Stimulated activated CD4-positive, alpha-beta T cell treated with anti-CD3 and anti-CD28 coated beads, Interleukin-2, amount 100 ng/mL, for 48 hours (primary cell): Measurements from ENCODE around the gene BLACAT1.
A peak's percentile ranks its signal among the peaks of the same experiment; 100 is the strongest.

Experiments used
- DNase-seq, 2 donors: peaks; one replicate each; pipeline ENCODE4 v3.0.0-alpha.2; 2020

BLACAT1 gene

GRCh38 chr1:205453466-205453865 lies 2.4 kb downstream of the BLACAT1 start:
- DNase-seq = no peak

DNA sequence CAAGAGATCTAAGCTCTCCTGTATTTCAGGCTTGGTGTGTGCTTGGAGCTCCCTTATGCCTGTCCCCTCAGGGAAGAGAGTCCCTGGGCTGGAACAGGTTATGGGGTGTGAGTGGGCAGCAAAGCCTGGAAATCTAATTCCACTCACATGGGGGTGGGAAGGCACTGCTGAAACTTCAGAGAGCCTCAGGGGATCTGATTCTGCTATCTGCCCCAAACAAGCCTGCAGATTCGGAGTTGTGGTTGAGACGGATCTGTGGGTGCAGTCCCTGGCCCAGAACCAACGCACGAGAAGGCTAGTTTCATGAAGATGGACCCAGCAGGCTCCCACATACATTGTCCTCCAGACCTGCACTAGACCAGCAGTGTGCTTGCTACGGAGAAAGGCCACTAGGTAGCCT lies 2.9 kb downstream of the BLACAT1 start:
- no peak for DNase-seq

DNA sequence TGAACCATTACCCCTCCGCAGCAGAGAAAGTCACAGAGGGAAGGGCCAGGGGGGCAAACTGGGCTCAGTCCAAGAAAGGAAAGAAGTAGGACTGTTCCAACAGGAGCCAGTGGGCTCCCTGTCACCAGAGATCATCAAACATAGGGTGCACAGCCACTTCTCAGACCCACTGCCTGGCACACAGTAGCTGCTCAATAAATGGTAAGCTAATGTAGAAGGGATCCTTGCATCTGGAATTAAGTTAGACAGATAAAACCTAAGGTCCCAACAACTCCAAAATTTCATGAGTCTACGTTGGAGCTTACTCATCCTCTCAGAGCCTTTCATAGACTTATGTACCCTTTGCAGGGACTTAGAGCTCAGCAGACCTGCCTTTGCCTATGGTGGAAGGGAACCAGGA lies 3.5 kb downstream of the BLACAT1 start:
- no peak for DNase-seq

DNA sequence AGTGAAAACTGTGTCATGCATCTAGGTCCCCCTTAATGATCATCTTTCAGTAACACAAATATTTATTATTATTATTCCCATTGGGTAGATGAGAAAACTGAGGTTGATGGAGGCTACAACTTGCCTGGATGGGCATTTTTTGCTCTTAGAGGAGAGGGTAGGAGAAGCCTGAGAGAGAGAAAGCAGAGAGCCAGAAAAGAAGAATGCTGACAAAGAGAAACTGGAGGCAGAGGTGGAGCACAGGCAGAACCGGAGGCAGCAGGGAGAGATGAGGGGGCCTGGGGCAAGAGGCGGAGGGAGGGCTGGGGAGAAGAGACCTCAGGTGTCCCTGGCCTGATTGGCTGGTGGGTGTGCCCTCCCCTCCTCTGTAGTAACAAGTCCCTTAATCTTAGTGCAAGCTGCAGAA lies 4.1 kb downstream of the BLACAT1 start:
- DNase-seq = no peak

DNA sequence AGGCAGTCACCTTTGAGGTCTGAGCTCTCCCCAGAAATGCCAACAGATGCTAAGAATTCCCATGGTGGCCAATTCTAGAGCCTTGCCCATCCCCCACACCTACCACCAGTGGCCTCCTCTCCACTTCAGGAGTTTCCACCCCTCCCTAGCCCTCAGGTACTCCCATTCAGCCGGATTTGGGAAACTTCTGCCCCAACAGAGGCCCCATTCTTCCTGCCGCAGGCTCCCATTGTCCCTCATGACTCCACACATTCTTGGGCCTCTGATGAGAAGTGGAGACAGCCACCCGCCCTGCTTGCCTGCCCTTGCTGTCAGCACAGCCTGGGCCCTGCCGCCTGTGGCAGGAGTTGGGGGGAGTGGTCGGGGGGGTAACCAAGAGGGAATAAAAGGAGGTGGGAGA lies 4.6 kb downstream of the BLACAT1 start:
- DNase-seq = no peak

DNA sequence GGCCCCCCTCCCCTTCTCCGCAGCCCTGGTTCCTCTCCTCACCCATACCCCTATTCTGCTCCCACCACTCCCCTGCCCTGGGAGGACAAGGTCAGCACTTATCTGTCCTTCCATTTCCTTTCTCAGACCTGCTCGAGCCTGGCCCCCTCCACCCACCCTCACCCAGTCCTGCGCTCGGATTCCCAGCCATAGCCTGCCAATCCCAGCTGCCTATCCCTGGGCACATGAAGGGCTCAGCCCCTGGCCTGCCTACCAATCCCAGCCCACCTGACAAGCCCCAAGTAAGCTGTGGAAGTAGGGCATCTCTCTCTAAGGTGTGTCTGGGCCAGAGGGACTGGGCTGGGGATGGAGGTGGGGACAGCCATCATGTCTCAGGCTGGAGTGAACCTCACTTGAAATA lies 5.4 kb downstream of the BLACAT1 start:
- no peak for DNase-seq

DNA sequence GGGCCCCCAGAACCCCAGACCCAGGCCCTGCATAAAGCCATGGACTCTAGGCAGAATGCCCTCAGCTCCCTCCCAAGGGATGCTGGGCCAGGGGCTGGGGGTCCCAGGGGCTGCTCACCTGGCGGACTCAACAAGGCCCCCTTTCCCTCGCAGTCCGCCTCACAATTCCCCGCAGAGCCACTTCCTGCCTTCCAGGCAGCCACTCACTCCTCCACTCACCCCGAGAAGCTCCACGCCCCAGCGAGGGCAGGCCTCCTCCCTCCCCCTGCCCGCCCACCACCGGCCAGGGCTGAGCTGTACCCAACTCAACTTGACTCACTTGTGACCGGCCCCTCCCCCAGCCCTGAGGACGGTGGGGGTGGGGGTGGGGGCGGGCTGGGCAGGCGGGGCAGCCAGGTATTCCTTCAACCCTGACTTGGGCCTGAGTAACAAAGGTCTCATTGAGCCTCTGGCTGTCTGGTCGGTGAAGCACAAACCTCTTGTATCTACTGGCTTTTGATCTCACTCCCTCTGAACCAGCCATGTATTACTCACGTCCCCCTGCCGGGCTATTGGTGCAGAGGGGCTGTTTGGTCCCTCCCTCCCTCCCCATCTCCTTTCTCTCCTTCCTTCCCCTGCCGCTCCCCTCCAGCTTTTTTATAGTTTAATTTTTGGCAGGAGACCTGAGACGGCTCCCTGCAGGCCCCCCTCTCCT lies 5.9 kb downstream of the BLACAT1 start:
- DNase-seq = peak in 1 of 2 donors; percentile 36

DNA sequence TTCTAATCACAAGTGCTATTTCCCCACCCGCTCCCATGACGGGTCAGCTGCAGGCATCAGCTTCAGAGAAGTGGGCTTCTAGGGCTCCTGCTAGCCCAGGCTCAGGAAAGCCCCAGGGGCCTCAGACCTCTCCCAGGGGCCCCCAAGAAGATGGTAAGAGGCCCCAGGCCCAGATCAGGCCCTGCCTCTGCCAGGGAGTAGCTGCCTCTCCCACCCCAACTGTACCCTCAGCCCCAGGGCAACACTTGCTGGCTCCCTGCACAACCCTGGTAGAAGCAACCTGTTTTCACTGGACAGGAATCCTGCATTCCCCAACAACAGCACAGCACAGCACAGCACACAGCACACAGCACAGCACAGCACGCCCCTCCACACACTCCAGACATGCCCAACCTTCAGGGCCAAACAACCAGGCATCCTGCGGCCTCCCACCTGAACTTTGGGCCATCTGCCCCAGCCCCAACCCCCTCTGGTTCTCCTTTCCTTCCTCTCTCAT lies 6.5 kb downstream of the BLACAT1 start:
- no peak for DNase-seq

DNA sequence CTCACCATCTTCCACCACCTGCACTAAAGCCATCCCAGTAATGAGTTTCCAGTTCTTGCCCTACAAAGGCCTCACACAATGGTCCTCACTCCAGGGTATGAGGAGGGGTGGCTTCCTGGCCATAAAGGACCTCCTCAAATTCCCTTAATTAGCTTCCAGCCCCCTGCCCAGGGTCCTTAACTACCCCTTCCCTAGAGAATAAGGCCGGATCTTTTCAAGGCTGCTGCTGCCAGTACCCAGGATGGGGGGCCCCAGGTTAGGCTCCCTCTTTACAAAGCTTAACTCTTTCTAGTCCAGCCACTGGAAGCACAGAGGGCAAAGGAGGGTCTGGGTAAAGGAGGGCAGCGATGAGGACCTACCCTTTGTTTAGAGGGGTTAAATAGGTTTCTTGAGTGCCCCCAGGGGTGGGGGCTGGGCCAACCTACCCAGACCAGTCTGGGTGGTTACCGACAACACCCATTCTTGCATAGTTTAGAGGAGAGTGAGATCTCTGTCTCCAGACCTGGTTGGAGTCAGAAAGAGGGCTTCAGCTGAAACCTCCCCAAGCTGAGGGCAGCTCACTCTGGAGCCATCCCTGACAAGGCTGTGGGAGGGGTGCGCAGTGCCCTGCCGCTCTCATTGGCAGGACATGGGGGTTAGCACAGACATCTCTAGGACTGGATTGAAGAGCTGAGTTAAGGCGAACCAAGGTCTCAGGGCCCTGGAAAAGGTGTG lies 7.1 kb downstream of the BLACAT1 start:
- no peak for DNase-seq

DNA sequence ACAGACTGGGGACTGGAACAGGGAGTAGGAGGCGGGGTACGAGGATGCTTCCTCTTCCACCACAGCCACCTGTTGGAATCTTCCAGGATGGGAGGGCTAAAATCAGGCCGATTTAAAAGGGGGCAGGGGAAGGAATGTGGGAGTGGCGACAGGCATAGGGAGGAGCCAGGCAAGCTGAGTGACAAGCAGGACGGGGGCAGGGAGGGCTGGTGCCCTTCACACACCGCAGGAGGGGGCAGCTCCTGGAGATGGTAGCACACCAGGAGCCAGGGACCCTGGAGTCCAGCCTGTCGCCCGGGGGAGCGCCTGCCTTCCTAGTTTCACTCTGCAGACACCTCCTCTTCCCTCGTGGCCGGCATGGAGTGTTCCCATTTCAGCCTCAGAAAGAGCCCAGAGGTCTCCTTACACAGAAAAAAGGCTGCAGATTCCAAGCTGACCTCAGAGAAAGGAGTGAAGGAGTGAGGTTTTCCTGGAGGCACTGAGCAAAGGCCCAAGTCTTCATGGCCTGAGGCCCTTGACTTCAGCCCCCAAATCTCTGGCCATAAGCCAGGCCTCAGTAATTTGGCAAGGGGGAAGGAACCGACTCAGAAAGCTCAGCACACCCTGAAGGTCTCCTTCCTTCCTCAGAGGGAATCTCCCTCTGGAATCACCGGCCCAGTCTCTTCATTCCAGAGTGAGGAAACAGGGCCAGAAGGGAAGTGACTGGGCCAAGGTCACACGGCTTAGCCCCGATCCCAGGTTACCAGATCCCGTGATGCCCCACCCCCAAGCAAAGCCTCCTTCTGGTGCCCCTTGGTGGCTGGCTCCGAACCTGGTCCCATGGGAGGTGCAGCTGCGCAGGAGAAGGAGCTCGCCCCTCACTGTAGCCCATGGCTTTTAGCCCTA lies 8.1 kb downstream of the BLACAT1 start:
- no peak for DNase-seq

GRCh38 chr1:205446828-205447227 lies 9.0 kb downstream of the BLACAT1 start:
- DNase-seq = no peak

GRCh38 chr1:205445646-205445935 lies 10.3 kb downstream of the BLACAT1 start:
- DNase-seq = no peak

- DNase-seq = no peak
Observed at GRCh38 chr1:205444931-205445645, 10.8 kb downstream of the BLACAT1 start.

- no peak for DNase-seq
Observed at GRCh38 chr1:205444300-205444930, 11.4 kb downstream of the BLACAT1 start.

GRCh38 chr1:205443585-205444299 lies 12.1 kb downstream of the BLACAT1 start:
- no peak for DNase-seq

GRCh38 chr1:205442051-205442725 lies 13.7 kb downstream of the BLACAT1 start:
- DNase-seq = no peak

DNA sequence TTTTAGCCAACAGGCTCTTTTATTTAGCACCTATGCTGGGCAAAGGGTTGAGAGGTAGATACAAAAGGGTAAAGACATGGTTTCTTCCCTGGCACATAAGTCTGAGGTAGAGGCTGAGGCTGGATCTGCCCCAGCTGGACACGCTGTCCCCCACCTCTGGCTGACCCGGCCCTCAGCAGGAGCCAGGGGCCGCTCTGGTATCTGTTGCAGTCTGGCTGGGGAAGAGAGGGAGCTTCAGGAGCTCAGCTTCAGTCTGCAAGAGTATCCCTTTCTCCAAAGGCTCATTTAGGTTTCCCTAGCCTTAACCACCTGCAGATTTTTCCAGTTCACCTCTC lies 14.2 kb downstream of the BLACAT1 start:
- DNase-seq = no peak

DNA sequence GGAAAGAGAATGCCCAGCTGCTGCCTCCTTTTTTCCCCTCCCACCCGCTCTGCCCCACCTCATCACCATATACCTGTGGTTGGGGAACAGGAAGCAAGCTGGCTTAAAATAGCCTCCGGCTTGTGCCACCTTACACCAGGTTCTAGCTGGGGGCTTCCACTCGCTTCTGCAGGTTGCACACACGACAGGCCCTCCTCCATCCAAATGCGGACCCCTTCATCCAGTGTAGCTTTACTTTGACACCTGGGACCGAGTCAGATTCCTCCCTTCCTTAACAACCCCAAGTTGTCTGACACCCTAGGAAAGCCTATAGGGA lies 14.6 kb downstream of the BLACAT1 start:
- DNase-seq = no peak

GRCh38 chr1:205440476-205441317 lies 15.1 kb downstream of the BLACAT1 start:
- peak; percentile 56 to 62 for DNase-seq

GRCh38 chr1:205440121-205440475 lies 15.7 kb downstream of the BLACAT1 start:
- no peak for DNase-seq
